ENCODE results near the gene SLC28A3.
"Not testable (repeated sequence)": the region's sequence is repeated elsewhere in the genome, so short reads cannot be mapped to it uniquely, and the experiment has no call there.

Gene SLC28A3

GRCh38 chr9:84381508-84381907 lies 41.0 kb upstream of the SLC28A3 start:
- DNase-seq (ENCODE audit: insufficient read length, low spot score) = no peak
- no peak for TF ChIP-seq CTCF (IDR thresholded peaks at IDR 0.05; ENCODE audit: insufficient read depth, missing control alignments)
- no peak for FAIRE-seq

GRCh38 chr9:84379740-84380139 lies 39.2 kb upstream of the SLC28A3 start:
- no peak for FAIRE-seq
- DNase-seq (ENCODE audit: insufficient read length, low spot score) = no peak
- TF ChIP-seq CTCF (IDR thresholded peaks at IDR 0.05; ENCODE audit: insufficient read depth, missing control alignments) = no peak

GRCh38 chr9:84375954-84376353 lies 35.4 kb upstream of the SLC28A3 start:
- DNase-seq (ENCODE audit: insufficient read length, low spot score) (no peak), FAIRE-seq (no peak)
- TF ChIP-seq CTCF (IDR thresholded peaks at IDR 0.05; ENCODE audit: insufficient read depth, missing control alignments) = no peak

- no peak for TF ChIP-seq CTCF (IDR thresholded peaks at IDR 0.05; ENCODE audit: insufficient read depth, missing control alignments)
- DNase-seq (ENCODE audit: insufficient read length, low spot score) = no peak
- FAIRE-seq = peak; percentile 96
Observed at GRCh38 chr9:84374516-84374915, 34.0 kb upstream of the SLC28A3 start.

GRCh38 chr9:84374013-84374412 lies 33.5 kb upstream of the SLC28A3 start:
- TF ChIP-seq CTCF (IDR thresholded peaks at IDR 0.05; ENCODE audit: insufficient read depth, missing control alignments) = no peak
- FAIRE-seq = no peak
- no peak for DNase-seq (ENCODE audit: insufficient read length, low spot score)

- no peak for DNase-seq (ENCODE audit: insufficient read length, low spot score)
- no peak for FAIRE-seq
- TF ChIP-seq CTCF (IDR thresholded peaks at IDR 0.05; ENCODE audit: insufficient read depth, missing control alignments) = no peak
Observed at GRCh38 chr9:84371737-84372136, 31.2 kb upstream of the SLC28A3 start.

- FAIRE-seq (no peak), DNase-seq (ENCODE audit: insufficient read length, low spot score) (no peak)
- TF ChIP-seq CTCF (IDR thresholded peaks at IDR 0.05; ENCODE audit: insufficient read depth, missing control alignments) = no peak
Observed at GRCh38 chr9:84368601-84369000, 28.0 kb upstream of the SLC28A3 start.

- FAIRE-seq; DNase-seq (ENCODE audit: insufficient read length, low spot score): not testable (repeated sequence)
Observed at GRCh38 chr9:84367726-84368125, 27.2 kb upstream of the SLC28A3 start.

Data from D721Med (cell line).